Measurements from ENCODE around the gene AKR1E2. TPM values are rescaled to one million over a fixed set of nuclear protein-coding genes. Genes with fewer than 3 reads are reported as not detected.

Gene AKR1E2
- total RNA-seq, 1 experiment from 2014 or later, result 4.7 TPM

GRCh38 chr10:4781955-4782354 lies 44.1 kb upstream of the AKR1E2 start:
- Histone ChIP-seq H3K9me3 (ENCODE audit: control insufficient read depth, insufficient read depth, low read depth, low read length) (peaks cover 9% of the 10 kb centered on the region; the same call in 1 of the 2 replicates), H3K36me3 (ENCODE audit: control insufficient read depth, insufficient read depth, low read length) (no peaks in the 10 kb centered on the region), H3K27ac (ENCODE audit: low read length) (no peak overlapping the region), H3K4me1 (ENCODE audit: control insufficient read depth, insufficient read depth, low read length) (no peaks in the 10 kb centered on the region), H3K27me3 (ENCODE audit: control insufficient read depth, insufficient read depth, low read length) (no peaks in the 10 kb centered on the region), H3K4me3 (ENCODE audit: low read depth in 2 of 2, low read length in 2 of 2) (no peak overlapping the region)
- ChIA-PET POLR2A (no interaction called here), CTCF (no interaction called here)
- intact Hi-C loops (cut with micrococcal nuclease; ENCODE audit: unreplicated experiment), result no loop called here
- in situ Hi-C loops (cut with HindIII; ENCODE audit: low pct_unique_long_range_greater_than_20kb, low sequenced_read_pairs), result no loop called here
- ATAC-seq, result no peak
- no TSS peak for BruUV-seq (replicated peaks)
- TF ChIP-seq REST (IDR thresholded peaks at IDR 0.05; ENCODE audit: insufficient read depth in 1 of 2, low read depth in 2 of 2, low read length in 1 of 2) (no peak), SIN3A (IDR thresholded peaks at IDR 0.05; ENCODE audit: borderline replicate concordance, insufficient read depth, low read depth, low read length) (no peak), POLR2AphosphoS5 (IDR thresholded peaks at IDR 0.05; ENCODE audit: low read depth, low read length) (no peak), CTCF (IDR thresholded peaks at IDR 0.05) (no peak), TCF7L2 (IDR thresholded peaks at IDR 0.05; ENCODE audit: low read depth, low read length) (no peak)
- DNase-seq (ENCODE audit: low read depth, low spot score), result no peak

DNA sequence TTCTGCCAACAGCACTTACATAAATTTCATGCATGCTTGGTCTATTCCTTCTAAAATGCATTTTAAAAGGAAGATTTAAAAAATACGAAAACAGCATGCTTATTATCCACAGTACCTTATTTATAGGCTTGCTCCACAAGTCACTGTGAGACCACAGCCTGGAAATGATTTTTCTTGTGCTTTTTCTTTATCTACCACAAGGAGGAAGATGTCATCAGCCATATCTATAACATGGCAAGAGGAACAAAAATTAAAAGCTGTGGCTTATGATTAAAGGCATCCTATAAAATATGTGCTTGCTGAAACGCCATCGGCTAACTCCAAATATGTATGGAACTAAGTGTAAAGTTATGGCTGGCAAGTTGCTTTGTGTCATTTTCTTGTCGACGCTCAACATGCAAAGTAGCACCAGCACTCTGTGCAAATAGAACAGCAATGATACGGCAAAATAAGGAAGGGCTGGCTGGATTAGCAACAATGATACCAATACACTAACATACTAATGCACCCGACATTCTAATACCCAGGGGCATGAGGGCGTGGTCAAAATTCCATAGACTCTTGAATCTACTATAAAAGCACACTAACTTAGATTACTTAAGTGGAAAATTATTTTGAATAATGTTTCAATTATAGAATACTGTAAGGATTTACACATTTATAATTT lies 41.2 kb upstream of the AKR1E2 start:
- POLR2A ChIA-PET, result no interaction called here
- no peaks in the 10 kb centered on the region for H3K27me3 ChIP-seq (ENCODE audit: control insufficient read depth, insufficient read depth, low read length)
- intact Hi-C loops (cut with micrococcal nuclease; ENCODE audit: unreplicated experiment), result no loop called here

More for the DNA sequence above, 41.2 kb upstream of the AKR1E2 start:
- CTCF ChIA-PET, result no interaction called here
- Histone ChIP-seq H3K27ac (ENCODE audit: low read length) (no peak overlapping the region), H3K9me3 (ENCODE audit: control insufficient read depth, insufficient read depth, low read depth, low read length) (peaks cover 9% of the 10 kb centered on the region; the same call in 1 of the 2 replicates), H3K4me3 (ENCODE audit: low read depth in 2 of 2, low read length in 2 of 2) (no peak overlapping the region), H3K4me1 (ENCODE audit: control insufficient read depth, insufficient read depth, low read length) (no peaks in the 10 kb centered on the region), H3K36me3 (ENCODE audit: control insufficient read depth, insufficient read depth, low read length) (no peaks in the 10 kb centered on the region)
- TF ChIP-seq POLR2AphosphoS5 (IDR thresholded peaks at IDR 0.05; ENCODE audit: low read depth, low read length), result no peak
- TF ChIP-seq REST (IDR thresholded peaks at IDR 0.05; ENCODE audit: insufficient read depth in 1 of 2, low read depth in 2 of 2, low read length in 1 of 2), result no peak
- in situ Hi-C loops (cut with HindIII; ENCODE audit: low pct_unique_long_range_greater_than_20kb, low sequenced_read_pairs), result no loop called here
- DNase-seq (ENCODE audit: low read depth, low spot score) (no peak), ATAC-seq (no peak)
- no TSS peak for BruUV-seq (replicated peaks)
